ENCODE measurements around the gene TIPARP. TPM values are rescaled to one million over a fixed set of nuclear protein-coding genes. Genes with fewer than 3 reads are reported as not detected.
A peak's percentile ranks its signal among the peaks of the same experiment; 100 is the strongest.
"Not testable (repeated sequence)": the region's sequence is repeated elsewhere in the genome, so short reads cannot be mapped to it uniquely, and the experiment has no call there.

Gene TIPARP
- total and polyA plus RNA-seq, 2 experiments from 2014 or later, result 4.5 to 6.9 TPM

- ATAC-seq, result peak; percentile 70
- H3K4me2 ChIP-seq; H3K36me3 ChIP-seq (ENCODE audit: insufficient read depth); H3K27ac Mint-ChIP-seq; H3K4me3 ChIP-seq; H2AFZ ChIP-seq; H3K27ac ChIP-seq (ENCODE audit: low read depth); H3K9me3 Mint-ChIP-seq; H4K20me1 ChIP-seq (replicated peaks; ENCODE audit: insufficient read depth); H3K4me1 ChIP-seq (ENCODE audit: insufficient read depth); H3K4me1 Mint-ChIP-seq; H3K27me3 ChIP-seq (ENCODE audit: insufficient read depth); H3K79me2 ChIP-seq (replicated peaks; ENCODE audit: insufficient read depth); H3K27me3 Mint-ChIP-seq (ENCODE audit: insufficient read depth, low read depth, poor library complexity); H3F3A ChIP-seq (replicated peaks; ENCODE audit: low read depth); DNase-seq (ENCODE audit: low spot score); H3K9me2 ChIP-seq (ENCODE audit: insufficient read depth); H3K4me3 Mint-ChIP-seq; H3K36me3 Mint-ChIP-seq (ENCODE audit: low read depth): not testable (repeated sequence)
Measured at GRCh38 chr3:156711944-156712343, 37.6 kb downstream of the TIPARP start.

GRCh38 chr3:156716105-156716862 lies 41.9 kb downstream of the TIPARP start:
- no peak overlapping the region for H3K4me3 ChIP-seq
- no peak for DNase-seq (ENCODE audit: low spot score)
- H3K27me3 ChIP-seq (ENCODE audit: insufficient read depth), result no peaks in the 10 kb centered on the region
- H3K27ac ChIP-seq (ENCODE audit: low read depth), result no peak overlapping the region
- no peak overlapping the region for H2AFZ ChIP-seq
- no peak for ATAC-seq
- no peak overlapping the region for H3K4me2 ChIP-seq
- peaks cover 9% of the 10 kb centered on the region for H3K4me1 ChIP-seq (ENCODE audit: insufficient read depth)
- H3K79me2 ChIP-seq (replicated peaks; ENCODE audit: insufficient read depth), result no peaks in the 10 kb centered on the region
- H3K27ac Mint-ChIP-seq, result no peak overlapping the region
- H4K20me1 ChIP-seq (replicated peaks; ENCODE audit: insufficient read depth), result no peaks in the 10 kb centered on the region
- H3K36me3 ChIP-seq (ENCODE audit: insufficient read depth), result no peaks in the 10 kb centered on the region
- no peaks in the 10 kb centered on the region for H3K9me3 Mint-ChIP-seq
- no peaks in the 10 kb centered on the region for H3K27me3 Mint-ChIP-seq (ENCODE audit: insufficient read depth, low read depth, poor library complexity)
- peaks cover 4% of the 10 kb centered on the region; the same call in 1 of the 2 replicates for H3K9me2 ChIP-seq (ENCODE audit: insufficient read depth)
- H3F3A ChIP-seq (replicated peaks; ENCODE audit: low read depth), result no peaks in the 10 kb centered on the region
- H3K36me3 Mint-ChIP-seq (ENCODE audit: low read depth), result peaks cover 6% of the 10 kb centered on the region; the same call in 2 of the 3 replicates
- H3K4me1 Mint-ChIP-seq, result peaks cover 18% of the 10 kb centered on the region
- H3K4me3 Mint-ChIP-seq, result no peak overlapping the region
- TF ChIP-seq, protein P1, sequence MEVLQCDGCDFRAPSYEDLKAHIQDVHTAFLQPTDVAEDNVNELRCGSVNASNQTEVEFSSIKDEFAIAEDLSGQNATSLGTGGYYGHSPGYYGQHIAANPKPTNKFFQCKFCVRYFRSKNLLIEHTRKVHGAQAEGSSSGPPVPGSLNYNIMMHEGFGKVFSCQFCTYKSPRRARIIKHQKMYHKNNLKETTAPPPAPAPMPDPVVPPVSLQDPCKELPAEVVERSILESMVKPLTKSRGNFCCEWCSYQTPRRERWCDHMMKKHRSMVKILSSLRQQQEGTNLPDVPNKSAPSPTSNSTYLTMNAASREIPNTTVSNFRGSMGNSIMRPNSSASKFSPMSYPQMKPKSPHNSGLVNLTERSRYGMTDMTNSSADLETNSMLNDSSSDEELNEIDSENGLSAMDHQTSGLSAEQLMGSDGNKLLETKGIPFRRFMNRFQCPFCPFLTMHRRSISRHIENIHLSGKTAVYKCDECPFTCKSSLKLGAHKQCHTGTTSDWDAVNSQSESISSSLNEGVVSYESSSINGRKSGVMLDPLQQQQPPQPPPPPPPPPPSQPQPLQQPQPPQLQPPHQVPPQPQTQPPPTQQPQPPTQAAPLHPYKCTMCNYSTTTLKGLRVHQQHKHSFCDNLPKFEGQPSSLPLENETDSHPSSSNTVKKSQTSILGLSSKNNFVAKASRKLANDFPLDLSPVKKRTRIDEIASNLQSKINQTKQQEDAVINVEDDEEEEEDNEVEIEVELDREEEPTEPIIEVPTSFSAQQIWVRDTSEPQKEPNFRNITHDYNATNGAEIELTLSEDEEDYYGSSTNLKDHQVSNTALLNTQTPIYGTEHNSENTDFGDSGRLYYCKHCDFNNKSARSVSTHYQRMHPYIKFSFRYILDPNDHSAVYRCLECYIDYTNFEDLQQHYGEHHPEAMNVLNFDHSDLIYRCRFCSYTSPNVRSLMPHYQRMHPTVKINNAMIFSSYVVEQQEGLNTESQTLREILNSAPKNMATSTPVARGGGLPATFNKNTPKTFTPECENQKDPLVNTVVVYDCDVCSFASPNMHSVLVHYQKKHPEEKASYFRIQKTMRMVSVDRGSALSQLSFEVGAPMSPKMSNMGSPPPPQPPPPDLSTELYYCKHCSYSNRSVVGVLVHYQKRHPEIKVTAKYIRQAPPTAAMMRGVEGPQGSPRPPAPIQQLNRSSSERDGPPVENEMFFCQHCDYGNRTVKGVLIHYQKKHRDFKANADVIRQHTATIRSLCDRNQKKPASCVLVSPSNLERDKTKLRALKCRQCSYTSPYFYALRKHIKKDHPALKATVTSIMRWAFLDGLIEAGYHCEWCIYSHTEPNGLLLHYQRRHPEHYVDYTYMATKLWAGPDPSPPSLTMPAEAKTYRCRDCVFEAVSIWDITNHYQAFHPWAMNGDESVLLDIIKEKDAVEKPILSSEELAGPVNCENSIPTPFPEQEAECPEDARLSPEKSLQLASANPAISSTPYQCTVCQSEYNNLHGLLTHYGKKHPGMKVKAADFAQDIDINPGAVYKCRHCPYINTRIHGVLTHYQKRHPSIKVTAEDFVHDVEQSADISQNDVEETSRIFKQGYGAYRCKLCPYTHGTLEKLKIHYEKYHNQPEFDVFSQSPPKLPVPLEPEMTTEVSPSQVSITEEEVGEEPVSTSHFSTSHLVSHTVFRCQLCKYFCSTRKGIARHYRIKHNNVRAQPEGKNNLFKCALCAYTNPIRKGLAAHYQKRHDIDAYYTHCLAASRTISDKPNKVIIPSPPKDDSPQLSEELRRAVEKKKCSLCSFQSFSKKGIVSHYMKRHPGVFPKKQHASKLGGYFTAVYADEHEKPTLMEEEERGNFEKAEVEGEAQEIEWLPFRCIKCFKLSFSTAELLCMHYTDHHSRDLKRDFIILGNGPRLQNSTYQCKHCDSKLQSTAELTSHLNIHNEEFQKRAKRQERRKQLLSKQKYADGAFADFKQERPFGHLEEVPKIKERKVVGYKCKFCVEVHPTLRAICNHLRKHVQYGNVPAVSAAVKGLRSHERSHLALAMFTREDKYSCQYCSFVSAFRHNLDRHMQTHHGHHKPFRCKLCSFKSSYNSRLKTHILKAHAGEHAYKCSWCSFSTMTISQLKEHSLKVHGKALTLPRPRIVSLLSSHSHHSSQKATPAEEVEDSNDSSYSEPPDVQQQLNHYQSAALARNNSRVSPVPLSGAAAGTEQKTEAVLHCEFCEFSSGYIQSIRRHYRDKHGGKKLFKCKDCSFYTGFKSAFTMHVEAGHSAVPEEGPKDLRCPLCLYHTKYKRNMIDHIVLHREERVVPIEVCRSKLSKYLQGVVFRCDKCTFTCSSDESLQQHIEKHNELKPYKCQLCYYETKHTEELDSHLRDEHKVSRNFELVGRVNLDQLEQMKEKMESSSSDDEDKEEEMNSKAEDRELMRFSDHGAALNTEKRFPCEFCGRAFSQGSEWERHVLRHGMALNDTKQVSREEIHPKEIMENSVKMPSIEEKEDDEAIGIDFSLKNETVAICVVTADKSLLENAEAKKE (CRISPR knock-in tag; IDR thresholded peaks at IDR 0.05), result no peak
- TF ChIP-seq STAT1 (IDR thresholded peaks at IDR 0.05; ENCODE audit: unreplicated experiment) (no peak), ZNF114 (CRISPR knock-in tag; IDR thresholded peaks at IDR 0.05) (no peak), CREB1 (CRISPR knock-in tag; IDR thresholded peaks at IDR 0.05; ENCODE audit: low read depth) (no peak), POLR2AphosphoS5 (IDR thresholded peaks at IDR 0.05; ENCODE audit: low read depth) (no peak), CTCF (conservative IDR thresholded peaks at IDR 0.05; ENCODE audit: low read depth in 2 of 2) (no peak), EZH2 (IDR thresholded peaks at IDR 0.05; ENCODE audit: low read depth, unreplicated experiment) (no peak), NANOG (IDR thresholded peaks at IDR 0.05; ENCODE audit: borderline replicate concordance) (no peak), ZNF331 (CRISPR knock-in tag; IDR thresholded peaks at IDR 0.05; ENCODE audit: low read depth) (no peak), JUNB (IDR thresholded peaks at IDR 0.05; ENCODE audit: unreplicated experiment) (no peak), ETS1 (IDR thresholded peaks at IDR 0.05) (no peak)

All from GM23338 (cell line).